ENCODE measurements around the gene REL. TPM values are rescaled to one million over a fixed set of nuclear protein-coding genes. Genes with fewer than 3 reads are reported as not detected.

The REL gene
- total RNA-seq, 1 experiment from 2014 or later: 6.2 TPM

DNA sequence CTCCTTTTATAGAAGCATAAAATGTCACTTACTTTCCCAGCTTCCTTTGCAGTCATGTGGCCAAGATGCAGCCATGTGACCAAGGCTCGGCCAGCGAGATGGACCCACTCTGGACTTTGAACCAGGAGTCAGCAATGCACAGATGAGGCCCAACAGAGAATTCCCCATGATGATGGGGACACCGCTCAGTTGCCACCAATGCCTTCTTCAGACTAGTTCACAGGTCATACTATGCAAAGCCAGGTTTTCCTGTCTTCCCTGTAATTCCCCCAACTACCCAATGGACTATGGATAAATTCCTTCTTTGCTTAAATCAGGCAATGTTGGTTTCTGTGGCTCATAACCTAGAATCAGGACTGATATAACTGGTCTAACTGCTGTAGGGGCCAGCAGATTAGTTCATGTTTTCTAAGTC is 22.5 kb upstream of the REL start:
- TF ChIP-seq, protein P1, sequence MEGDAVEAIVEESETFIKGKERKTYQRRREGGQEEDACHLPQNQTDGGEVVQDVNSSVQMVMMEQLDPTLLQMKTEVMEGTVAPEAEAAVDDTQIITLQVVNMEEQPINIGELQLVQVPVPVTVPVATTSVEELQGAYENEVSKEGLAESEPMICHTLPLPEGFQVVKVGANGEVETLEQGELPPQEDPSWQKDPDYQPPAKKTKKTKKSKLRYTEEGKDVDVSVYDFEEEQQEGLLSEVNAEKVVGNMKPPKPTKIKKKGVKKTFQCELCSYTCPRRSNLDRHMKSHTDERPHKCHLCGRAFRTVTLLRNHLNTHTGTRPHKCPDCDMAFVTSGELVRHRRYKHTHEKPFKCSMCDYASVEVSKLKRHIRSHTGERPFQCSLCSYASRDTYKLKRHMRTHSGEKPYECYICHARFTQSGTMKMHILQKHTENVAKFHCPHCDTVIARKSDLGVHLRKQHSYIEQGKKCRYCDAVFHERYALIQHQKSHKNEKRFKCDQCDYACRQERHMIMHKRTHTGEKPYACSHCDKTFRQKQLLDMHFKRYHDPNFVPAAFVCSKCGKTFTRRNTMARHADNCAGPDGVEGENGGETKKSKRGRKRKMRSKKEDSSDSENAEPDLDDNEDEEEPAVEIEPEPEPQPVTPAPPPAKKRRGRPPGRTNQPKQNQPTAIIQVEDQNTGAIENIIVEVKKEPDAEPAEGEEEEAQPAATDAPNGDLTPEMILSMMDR (conservative IDR thresholded peaks at IDR 0.05): no peak
- no peak overlapping the region for H3K4me2 ChIP-seq (ENCODE audit: insufficient read depth, insufficient read length, low read length)
- H3K4ac ChIP-seq (ENCODE audit: low read depth, low read length): no peak overlapping the region
- H3K14ac ChIP-seq (ENCODE audit: insufficient read depth, low read length): no peak overlapping the region
- H3K56ac ChIP-seq (ENCODE audit: insufficient read length, low read depth, low read length): no peak overlapping the region
- DNase-seq: no peak
- no peaks in the 10 kb centered on the region for H3K36me3 Mint-ChIP-seq (ENCODE audit: insufficient read depth in 1 of 3, low read depth in 3 of 3)
- H3K27me3 Mint-ChIP-seq (ENCODE audit: low read depth): peaks cover 19% of the 10 kb centered on the region
- no peaks in the 10 kb centered on the region for H3K79me2 ChIP-seq (ENCODE audit: insufficient read depth, low read length)
- no peak overlapping the region for H4K5ac ChIP-seq (ENCODE audit: insufficient read length, low read depth, low read length)
- no peak overlapping the region for H2BK120ac ChIP-seq (ENCODE audit: low read depth, low read length, poor library complexity, severe bottlenecking)
- peaks cover 0 to 5% of the 10 kb centered on the region in 2 experiments; a peak in 3 of 5 replicates for H3K9me3 Mint-ChIP-seq
- no peak overlapping the region for H3T11ph ChIP-seq (ENCODE audit: low read length)
- no peak overlapping the region for H3K4me3 Mint-ChIP-seq
- H2BK12ac ChIP-seq (ENCODE audit: insufficient read length, low read depth, low read length): no peak overlapping the region
- H3K27me3 ChIP-seq (ENCODE audit: insufficient read depth, low read length): no peaks in the 10 kb centered on the region
- H3K4me1 Mint-ChIP-seq: no peaks in the 10 kb centered on the region
- H2BK5ac ChIP-seq (ENCODE audit: insufficient read length, low read length): no peak overlapping the region
- no peak overlapping the region for H4K8ac ChIP-seq (replicated peaks; ENCODE audit: insufficient read length, low read depth, low read length)
- no peaks in the 10 kb centered on the region for H3K4me1 ChIP-seq (ENCODE audit: insufficient read depth, low read length)
- no peak overlapping the region for H4K91ac ChIP-seq (ENCODE audit: insufficient read length, low read depth, low read length)
- no peaks in the 10 kb centered on the region for H4K20me1 ChIP-seq (ENCODE audit: control insufficient read depth, insufficient read depth, insufficient read length)
- no peak overlapping the region for H3K27ac ChIP-seq (ENCODE audit: insufficient read length, low read depth, low read length)
- no CpG with 5 or more reads among the region's 3 CpGs for WGBS (ENCODE audit: extremely low coverage, insufficient read length, low lambda C conversion rate)
- no peak overlapping the region for H3K23ac ChIP-seq (ENCODE audit: insufficient read length, low read depth, low read length)
- H2AFZ ChIP-seq (ENCODE audit: low read length): no peak overlapping the region
- no peaks in the 10 kb centered on the region for H3K23me2 ChIP-seq (ENCODE audit: insufficient read length, low read depth, low read length, poor library complexity, severe bottlenecking)
- H2BK20ac ChIP-seq (ENCODE audit: low read depth, low read length, poor library complexity, severe bottlenecking): no peak overlapping the region
- no peak overlapping the region for H2BK15ac ChIP-seq (ENCODE audit: low read depth, low read length)
- no peak overlapping the region for H2AK5ac ChIP-seq (ENCODE audit: insufficient read length, low read length)
- H3K9ac ChIP-seq (ENCODE audit: extremely low read depth, insufficient read length, low read length): no peak overlapping the region
- no peaks in the 10 kb centered on the region for H3K9me3 ChIP-seq (ENCODE audit: control insufficient read depth, low read depth, low read length)
- H3K79me1 ChIP-seq (ENCODE audit: insufficient read depth, low read depth, low read length, poor library complexity, severe bottlenecking): no peaks in the 10 kb centered on the region
- H3K18ac ChIP-seq (ENCODE audit: insufficient read length, low read depth, low read length): no peak overlapping the region
- no peak overlapping the region for H3K27ac Mint-ChIP-seq
